HUES64 (cell line): ENCODE data around the gene SQSTM1.
"Not testable (repeated sequence)": the region's sequence is repeated elsewhere in the genome, so short reads cannot be mapped to it uniquely, and the experiment has no call there.

ENCODE experiments used
- H3K27ac ChIP-seq: 2 replicates; pipeline ENCODE4 v1.7.0; 2013; ENCODE audit warnings: low read depth, low read length, inconsistent platforms
- H3K27me3 ChIP-seq: 2 replicates; pipeline ENCODE4 v1.6.1; 2013; ENCODE audit warnings: mild to moderate bottlenecking, low read length; ENCODE audit not compliant: insufficient read depth
- H3K36me3 ChIP-seq: 2 replicates; pipeline ENCODE4 v1.6.1; 2013; ENCODE audit warnings: mild to moderate bottlenecking, low read length; ENCODE audit not compliant: insufficient read depth
- H3K4me1 ChIP-seq: 2 replicates; pipeline ENCODE4 v1.6.1; 2013; ENCODE audit warnings: mild to moderate bottlenecking, low read length, moderate library complexity; ENCODE audit not compliant: insufficient read depth
- H3K4me3 ChIP-seq: 2 replicates; pipeline ENCODE4 v1.5.1; 2013; ENCODE audit warnings: mild to moderate bottlenecking, low read length, moderate library complexity
- H3K9ac ChIP-seq: 2 replicates; pipeline ENCODE4 v1.6.1; 2013; ENCODE audit warnings: mild to moderate bottlenecking, low read depth, low read length
- H3K9me3 ChIP-seq: 2 replicates; pipeline ENCODE4 v1.6.1; 2013; ENCODE audit warnings: low read depth, low read length; ENCODE audit not compliant: insufficient read depth
- WGBS: fragments of 150-250, 120-280 bp; methylation state at CpG from one replicate; pipeline ENCODE4 v1.1.7; 2013; ENCODE audit warnings: missing lambda C conversion rate; 5-methylcytosine and 5-hydroxymethylcytosine counted together

The SQSTM1 gene

GRCh38 chr5:179870952-179871351, 50.2 kb downstream of the SQSTM1 start:
- H3K36me3 ChIP-seq, result peaks cover 55% of the 10 kb centered on the region
- no peak overlapping the region for H3K9ac ChIP-seq
- no peaks in the 10 kb centered on the region for H3K4me1 ChIP-seq
- no peaks in the 10 kb centered on the region for H3K27me3 ChIP-seq
- WGBS, result 93% methylated on average over 3 of the region's 3 CpGs
- H3K9me3 ChIP-seq, result no peaks in the 10 kb centered on the region
- H3K27ac ChIP-seq, result no peak overlapping the region
- H3K4me3 ChIP-seq, result no peak overlapping the region

DNA sequence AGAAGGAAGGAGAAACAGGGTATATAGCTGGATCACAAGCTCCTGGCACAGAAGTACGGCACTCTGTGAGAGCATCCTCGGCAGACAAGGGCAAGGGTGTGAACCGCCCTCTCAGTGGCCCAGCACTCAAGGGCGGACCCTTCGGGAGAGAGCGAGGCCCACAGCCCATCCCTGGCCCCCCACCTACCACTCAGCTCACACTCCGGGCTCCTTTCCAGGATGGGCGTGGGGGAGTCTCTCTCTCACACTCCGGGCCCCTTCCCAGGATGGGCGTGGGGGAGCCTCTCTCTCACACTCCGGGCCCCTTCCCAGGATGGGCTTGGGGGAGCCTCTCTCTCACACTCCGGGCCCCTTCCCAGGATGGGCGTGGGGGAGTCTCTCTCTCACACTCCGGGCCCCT, 50.8 kb downstream of the SQSTM1 start:
- WGBS, result 95% methylated on average over 12 of the region's 14 CpGs
- H3K36me3 ChIP-seq, result peaks cover 60% of the 10 kb centered on the region
- H3K4me3 ChIP-seq, H3K27me3 ChIP-seq, H3K9me3 ChIP-seq, H3K27ac ChIP-seq, H3K9ac ChIP-seq, H3K4me1 ChIP-seq: not testable (repeated sequence)

- Histone ChIP-seq H3K27ac (no peak overlapping the region), H3K4me1 (no peaks in the 10 kb centered on the region), H3K4me3 (no peak overlapping the region), H3K36me3 (peaks cover 58% of the 10 kb centered on the region), H3K27me3 (no peaks in the 10 kb centered on the region), H3K9me3 (no peaks in the 10 kb centered on the region), H3K9ac (no peak overlapping the region)
- 96% methylated on average over 16 of the region's 18 CpGs for WGBS
Observed at GRCh38 chr5:179872055-179872827, 51.5 kb downstream of the SQSTM1 start.

DNA sequence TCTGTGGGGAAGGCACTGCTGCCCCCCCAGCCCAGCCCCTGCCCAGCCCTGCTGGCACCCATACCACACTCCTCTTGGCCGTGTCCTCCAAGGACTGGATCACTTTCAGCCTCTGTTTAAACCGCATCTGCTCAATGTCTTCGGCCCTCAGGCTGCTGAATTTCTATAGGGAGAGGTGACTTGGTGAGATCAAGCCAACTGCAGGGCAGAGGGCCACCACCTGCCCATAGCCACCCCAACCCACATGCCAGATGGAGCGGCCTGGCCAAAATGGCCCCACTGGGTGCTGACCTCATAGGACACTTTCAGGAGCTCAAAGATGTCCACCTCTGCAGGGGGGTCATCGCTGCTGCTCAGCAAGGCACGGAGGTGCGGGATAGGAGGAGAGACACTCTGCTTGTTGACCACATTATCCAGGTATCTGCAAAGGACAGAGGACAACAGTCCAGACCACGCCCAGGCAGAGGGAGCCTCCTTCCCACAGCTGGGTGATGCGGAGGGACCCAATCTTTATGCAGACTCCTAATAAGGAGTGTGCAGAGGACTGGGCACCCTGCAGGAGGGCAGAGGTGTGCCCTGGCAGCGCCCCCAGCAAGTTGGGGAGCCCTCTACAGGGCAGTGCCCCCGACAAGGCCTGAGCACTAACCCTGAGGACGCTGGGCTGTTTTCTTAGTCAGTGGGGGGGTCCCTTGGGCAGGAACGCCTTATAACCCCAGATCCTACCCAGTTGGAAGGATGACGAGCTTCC, 52.3 kb downstream of the SQSTM1 start:
- Histone ChIP-seq H3K27me3 (no peaks in the 10 kb centered on the region), H3K27ac (no peak overlapping the region), H3K4me1 (no peaks in the 10 kb centered on the region), H3K36me3 (peaks cover 56% of the 10 kb centered on the region), H3K4me3 (no peak overlapping the region), H3K9me3 (no peaks in the 10 kb centered on the region), H3K9ac (no peak overlapping the region)
- 95% methylated on average over 14 of the region's 14 CpGs for WGBS

- no peak overlapping the region for H3K4me3 ChIP-seq
- 92% methylated on average over 7 of the region's 7 CpGs for WGBS
- H3K9me3 ChIP-seq, result no peaks in the 10 kb centered on the region
- peaks cover 57% of the 10 kb centered on the region for H3K36me3 ChIP-seq
- no peaks in the 10 kb centered on the region for H3K27me3 ChIP-seq
- H3K4me1 ChIP-seq, result no peaks in the 10 kb centered on the region
- H3K9ac ChIP-seq, result no peak overlapping the region
- no peak overlapping the region for H3K27ac ChIP-seq
Observed at GRCh38 chr5:179873588-179874110, 52.9 kb downstream of the SQSTM1 start.

GRCh38 chr5:179874136-179874535, 53.4 kb downstream of the SQSTM1 start:
- Histone ChIP-seq H3K27me3 (no peaks in the 10 kb centered on the region), H3K9me3 (no peaks in the 10 kb centered on the region), H3K4me3 (no peak overlapping the region), H3K4me1 (no peaks in the 10 kb centered on the region), H3K9ac (no peak overlapping the region), H3K27ac (no peak overlapping the region), H3K36me3 (peaks cover 61% of the 10 kb centered on the region)
- 96% methylated on average over 3 of the region's 3 CpGs for WGBS

DNA sequence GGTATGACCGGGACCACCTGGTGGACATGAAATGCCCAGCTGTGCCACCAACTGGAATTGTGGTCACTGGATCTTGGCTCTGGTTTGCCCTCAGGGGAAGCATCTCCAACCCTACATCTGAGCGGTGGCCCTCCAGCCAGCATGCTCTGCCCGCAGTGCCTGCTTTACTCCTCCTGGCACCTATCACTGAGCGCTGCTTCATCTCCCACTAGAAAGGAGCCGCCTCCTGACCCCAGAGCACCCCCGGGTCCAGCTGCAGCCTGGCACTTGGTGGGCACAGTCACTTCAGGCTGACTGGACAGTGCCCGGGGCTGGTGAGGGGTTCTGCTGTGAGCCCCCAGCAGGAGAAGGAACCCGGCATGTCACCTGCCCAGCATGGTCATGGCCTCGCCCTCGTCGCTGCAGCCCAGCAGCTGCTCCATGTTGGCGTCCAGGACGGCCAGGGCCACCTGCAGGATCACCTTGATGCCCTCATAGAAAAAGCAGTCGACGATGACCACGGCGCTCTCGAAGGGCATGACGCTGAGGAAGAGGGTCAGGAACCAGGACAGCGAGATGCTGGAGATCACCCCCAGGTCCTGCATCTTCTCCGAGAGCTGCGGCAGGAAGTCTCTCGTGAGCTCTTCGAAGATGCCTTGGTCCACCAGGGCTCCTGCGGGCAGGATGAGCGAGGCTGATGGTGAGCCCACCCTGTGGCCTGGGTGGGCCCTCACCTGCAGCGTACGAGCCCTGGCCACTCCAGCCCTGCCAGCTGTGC, 54.0 kb downstream of the SQSTM1 start:
- peaks cover 65% of the 10 kb centered on the region for H3K36me3 ChIP-seq
- no peaks in the 10 kb centered on the region for H3K4me1 ChIP-seq
- H3K9ac ChIP-seq, result no peak overlapping the region
- no peak overlapping the region for H3K4me3 ChIP-seq
- no peaks in the 10 kb centered on the region for H3K9me3 ChIP-seq
- no peak overlapping the region for H3K27ac ChIP-seq
- no peaks in the 10 kb centered on the region for H3K27me3 ChIP-seq
- 95% methylated on average over 28 of the region's 28 CpGs for WGBS

GRCh38 chr5:179875741-179876609, 55.3 kb downstream of the SQSTM1 start:
- WGBS, result 95% methylated on average over 14 of the region's 16 CpGs
- no peak overlapping the region for H3K27ac ChIP-seq
- peaks cover 64% of the 10 kb centered on the region for H3K36me3 ChIP-seq
- no peak overlapping the region for H3K4me3 ChIP-seq
- no peak overlapping the region for H3K9ac ChIP-seq
- no peaks in the 10 kb centered on the region for H3K9me3 ChIP-seq
- H3K27me3 ChIP-seq, result no peaks in the 10 kb centered on the region
- H3K4me1 ChIP-seq, result no peaks in the 10 kb centered on the region

DNA sequence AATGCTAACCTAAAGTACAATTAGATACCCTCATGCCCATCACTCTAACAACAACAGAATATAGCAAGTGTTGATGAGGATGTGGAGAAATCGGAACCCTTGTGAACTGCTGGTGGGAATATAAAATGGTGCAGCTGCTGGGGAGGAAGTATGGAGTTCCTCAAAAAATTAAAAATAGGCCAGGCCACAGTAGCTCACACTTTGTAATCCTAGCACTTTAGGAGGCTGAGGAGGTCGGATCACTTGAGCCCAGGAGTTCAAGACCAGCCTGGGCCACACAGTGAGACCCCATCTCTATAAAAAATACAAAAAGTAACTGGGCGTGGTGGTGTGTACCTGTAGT, 55.9 kb downstream of the SQSTM1 start:
- Histone ChIP-seq H3K27me3 (no peaks in the 10 kb centered on the region), H3K4me1 (no peaks in the 10 kb centered on the region), H3K4me3 (no peak overlapping the region), H3K36me3 (peaks cover 59% of the 10 kb centered on the region), H3K9me3 (no peaks in the 10 kb centered on the region), H3K27ac (no peak overlapping the region), H3K9ac (no peak overlapping the region)
- 96% methylated on average over 3 of the region's 3 CpGs for WGBS

- no peak overlapping the region for H3K4me3 ChIP-seq
- 93% methylated on average over 26 of the region's 26 CpGs for WGBS
- no peak overlapping the region for H3K27ac ChIP-seq
- H3K27me3 ChIP-seq, result no peaks in the 10 kb centered on the region
- H3K4me1 ChIP-seq, result no peaks in the 10 kb centered on the region
- peaks cover 14% of the 10 kb centered on the region for H3K9me3 ChIP-seq
- H3K9ac ChIP-seq, result no peak overlapping the region
- H3K36me3 ChIP-seq, result peaks cover 58% of the 10 kb centered on the region
Observed at GRCh38 chr5:179878222-179879002, 57.7 kb downstream of the SQSTM1 start.
